ENCODE data around the gene FBXL19.

The FBXL19 gene

DNA sequence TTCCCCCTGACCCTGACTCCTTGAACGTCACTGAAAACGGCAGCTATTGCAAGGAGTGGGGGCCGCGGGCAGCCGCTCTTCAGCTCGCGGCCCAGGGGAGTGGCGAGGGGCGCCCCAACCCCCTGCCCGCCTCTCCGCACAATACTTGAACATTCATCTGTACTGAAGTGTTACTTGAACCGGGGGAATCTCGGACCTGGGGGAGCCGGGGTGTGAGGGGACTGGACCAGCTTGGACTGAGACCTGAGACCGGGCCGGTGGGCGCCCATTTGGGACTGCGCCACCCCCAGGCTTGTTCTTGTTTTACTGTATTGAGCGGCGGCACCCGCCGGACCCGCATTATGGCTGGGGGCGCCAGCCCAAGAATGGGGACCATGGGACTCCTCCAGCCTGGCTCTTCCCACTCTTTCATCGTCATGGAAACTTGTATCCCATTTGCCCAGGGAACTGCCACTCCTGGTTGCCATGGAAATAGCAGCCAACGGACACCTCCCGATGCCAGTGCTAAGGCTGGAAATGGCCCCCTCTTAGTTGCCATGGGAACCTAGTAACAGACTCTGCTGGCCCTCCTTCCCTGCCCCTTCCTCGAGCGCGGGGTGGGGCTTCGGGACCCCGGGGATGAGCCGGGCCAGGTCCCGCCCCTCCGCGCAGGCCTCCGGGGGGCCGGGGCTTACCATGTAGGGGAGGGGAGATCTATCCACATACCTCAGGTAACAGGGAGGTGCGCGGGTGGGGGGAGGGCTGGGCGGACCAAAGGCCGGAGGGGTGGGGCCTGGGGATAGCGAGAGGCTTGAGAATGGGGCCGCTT lies 24.7 kb downstream of the FBXL19 start:
- peak; percentile 17 to 97 (median 76) for DNase-seq

- peak in 13 of 14 donors; percentile 3 to 74 (median 56) for DNase-seq
Observed at GRCh38 chr16:30948667-30949649, 25.6 kb downstream of the FBXL19 start, which contains the start of gene ORAI3. ORAI3 (plus strand) TSS chr16:30949068; CDS start chr16:30949290, 222 bp downstream.

DNA sequence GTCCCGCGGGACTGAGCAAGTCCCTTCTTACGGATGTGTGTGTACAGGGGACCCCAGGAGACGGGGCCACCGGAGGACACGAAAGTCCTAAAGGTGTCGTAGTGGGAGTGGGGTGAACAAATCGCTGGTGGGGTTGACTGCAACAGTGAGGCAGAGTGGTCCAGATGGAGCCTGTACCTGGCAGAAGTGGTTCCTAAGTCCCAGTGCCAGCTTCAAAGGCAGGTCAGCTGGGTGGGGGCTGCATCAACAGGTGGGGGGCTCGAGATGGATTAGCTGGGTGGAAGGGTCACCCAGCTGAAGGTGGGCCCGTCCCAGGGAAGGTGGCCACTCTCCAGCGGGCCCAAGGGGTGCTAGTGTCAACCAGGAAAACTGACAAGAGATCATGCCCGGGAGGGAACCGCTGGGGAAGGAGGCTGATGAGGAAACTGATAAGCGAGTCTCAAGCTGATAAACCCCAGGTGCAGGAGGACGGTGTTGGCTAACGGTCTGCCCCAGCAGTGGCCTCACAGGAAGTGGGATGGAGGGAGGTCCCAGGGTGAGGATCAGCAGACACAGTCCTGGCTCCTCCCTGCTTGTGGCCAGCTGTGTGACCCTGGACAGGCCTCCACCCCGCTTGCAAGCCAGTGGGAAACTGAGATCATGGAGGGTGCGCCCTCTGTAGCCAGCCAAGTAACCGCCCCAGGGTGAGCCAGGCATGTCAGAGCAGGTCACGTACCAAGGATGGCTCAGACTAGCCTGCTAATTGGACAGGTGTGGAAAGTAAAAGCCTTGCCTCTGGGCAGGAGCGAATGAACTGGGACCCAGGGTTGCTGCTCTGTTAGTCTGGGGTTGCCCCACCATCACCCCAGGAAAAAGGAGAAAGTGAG lies 26.5 kb downstream of the FBXL19 start:
- peak in 7 of 14 donors; percentile 9 to 30 (median 15) for DNase-seq

- DNase-seq, result no peak
Observed at GRCh38 chr16:30950516-30951065, 27.2 kb downstream of the FBXL19 start.

GRCh38 chr16:30951193-30951592 lies 27.8 kb downstream of the FBXL19 start:
- DNase-seq, result no peak

- DNase-seq, result no peak
Observed at GRCh38 chr16:30951750-30952149, 28.4 kb downstream of the FBXL19 start.

GRCh38 chr16:30953111-30953510 lies 29.7 kb downstream of the FBXL19 start:
- no peak for DNase-seq

GRCh38 chr16:30953511-30954124 lies 30.2 kb downstream of the FBXL19 start:
- DNase-seq, result peak in 12 of 14 donors; percentile 7 to 63 (median 29)

DNA sequence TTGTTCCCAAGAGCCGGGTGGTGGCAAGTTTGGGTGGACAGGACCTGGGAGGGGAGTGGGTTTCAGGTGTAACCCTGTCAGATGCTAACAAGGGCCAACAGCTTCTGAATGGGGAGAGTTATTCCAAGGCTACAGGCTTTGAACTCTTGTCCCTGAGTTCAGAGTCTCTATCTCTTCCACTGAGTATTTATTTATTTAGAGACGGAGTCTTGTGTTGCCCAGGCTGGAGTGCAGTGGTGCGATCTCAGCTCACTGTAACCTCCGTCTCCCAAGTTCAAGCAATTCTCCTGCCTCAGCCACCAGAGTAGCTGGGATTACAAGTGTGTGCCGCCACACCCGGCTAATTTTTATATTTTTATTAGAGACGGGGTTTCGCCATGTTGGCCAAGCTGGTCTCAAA lies 31.6 kb downstream of the FBXL19 start:
- no peak for DNase-seq

DNA sequence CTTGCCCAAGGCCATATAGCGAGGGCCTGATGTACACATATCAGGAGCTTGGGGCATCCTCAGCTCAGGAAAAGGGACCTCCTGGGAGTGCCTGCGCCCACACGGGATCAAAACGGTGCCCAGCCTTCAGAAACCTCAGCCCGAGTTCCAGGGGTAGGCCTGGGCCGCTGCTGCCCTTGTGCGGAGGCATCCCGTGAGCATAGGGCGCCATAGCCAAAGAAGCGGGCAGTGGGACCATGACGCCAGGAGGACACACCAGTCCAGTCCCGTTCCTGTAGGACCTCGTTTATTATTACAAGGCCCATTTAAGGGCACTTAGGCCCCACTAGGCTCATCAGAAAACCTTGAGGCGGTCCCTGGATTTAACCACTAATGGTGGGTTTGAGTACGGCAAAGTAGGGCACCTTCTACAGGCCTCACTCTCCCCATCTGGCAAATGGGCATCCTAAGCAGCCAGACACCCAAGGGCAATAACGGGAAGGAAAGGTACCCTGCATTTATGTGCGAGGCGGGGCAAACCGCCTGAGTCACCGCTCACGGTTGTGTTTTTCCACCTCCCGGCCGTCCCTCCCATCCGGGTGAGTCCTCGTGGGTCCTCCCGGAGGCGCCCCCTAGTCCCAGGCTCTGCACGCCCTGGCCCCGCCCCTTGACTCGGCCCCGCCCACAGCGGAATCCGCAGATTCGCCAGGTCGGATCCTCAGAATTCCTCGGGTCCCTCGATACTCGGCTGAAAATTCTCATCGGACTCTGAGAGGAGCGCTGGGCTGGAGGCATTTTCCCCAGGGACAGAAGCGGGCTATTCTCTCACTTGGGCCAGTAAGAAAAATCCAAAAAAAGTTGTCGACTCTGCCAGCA lies 33.5 kb downstream of the FBXL19 start:
- DNase-seq, result peak in 13 of 14 donors; percentile 23 to 87 (median 79)

DNA sequence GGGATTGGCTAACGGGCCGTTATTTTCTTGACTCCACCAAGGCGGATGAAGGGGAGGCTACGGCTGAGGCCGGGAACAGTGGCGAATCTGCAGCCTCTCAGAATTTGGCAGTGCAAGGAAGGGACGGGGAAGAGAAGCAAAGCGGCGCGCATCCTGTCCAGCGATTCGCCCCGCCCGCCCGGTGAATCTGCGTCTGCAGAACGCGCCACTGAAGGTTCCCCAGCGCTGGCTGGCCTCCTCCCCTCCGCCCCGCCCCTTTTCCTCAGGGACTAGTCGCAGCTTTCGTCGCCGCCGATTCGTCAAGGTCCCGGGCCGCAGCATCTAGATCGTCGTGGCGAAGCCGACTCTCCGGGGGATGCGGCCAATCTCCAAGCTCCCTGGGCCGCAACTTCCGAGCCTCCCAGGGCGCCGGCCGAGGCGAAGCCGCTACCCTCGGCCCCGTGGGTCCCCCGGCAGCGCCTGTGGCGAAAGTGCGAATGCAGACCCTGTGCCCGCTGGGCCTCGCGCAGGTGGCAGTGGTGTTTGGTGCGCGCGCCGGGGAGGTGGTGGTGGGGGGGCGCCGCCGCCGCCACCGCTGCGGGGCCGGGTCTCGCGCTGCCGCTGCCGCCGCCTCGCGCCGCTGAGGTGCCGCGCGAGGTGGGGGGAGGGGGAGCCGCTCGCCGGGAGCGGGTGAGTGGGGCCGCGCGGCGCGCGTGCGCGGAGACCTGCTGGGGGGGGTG lies 34.2 kb downstream of the FBXL19 start, which contains the start of gene SETD1A:
TSS of gene SETD1A (plus strand) at position 299 of the 719 bp plus-strand sequence. CDS start 978 bp downstream, outside the sequence.
- peak; percentile 79 to 98 (median 92) for DNase-seq

DNA sequence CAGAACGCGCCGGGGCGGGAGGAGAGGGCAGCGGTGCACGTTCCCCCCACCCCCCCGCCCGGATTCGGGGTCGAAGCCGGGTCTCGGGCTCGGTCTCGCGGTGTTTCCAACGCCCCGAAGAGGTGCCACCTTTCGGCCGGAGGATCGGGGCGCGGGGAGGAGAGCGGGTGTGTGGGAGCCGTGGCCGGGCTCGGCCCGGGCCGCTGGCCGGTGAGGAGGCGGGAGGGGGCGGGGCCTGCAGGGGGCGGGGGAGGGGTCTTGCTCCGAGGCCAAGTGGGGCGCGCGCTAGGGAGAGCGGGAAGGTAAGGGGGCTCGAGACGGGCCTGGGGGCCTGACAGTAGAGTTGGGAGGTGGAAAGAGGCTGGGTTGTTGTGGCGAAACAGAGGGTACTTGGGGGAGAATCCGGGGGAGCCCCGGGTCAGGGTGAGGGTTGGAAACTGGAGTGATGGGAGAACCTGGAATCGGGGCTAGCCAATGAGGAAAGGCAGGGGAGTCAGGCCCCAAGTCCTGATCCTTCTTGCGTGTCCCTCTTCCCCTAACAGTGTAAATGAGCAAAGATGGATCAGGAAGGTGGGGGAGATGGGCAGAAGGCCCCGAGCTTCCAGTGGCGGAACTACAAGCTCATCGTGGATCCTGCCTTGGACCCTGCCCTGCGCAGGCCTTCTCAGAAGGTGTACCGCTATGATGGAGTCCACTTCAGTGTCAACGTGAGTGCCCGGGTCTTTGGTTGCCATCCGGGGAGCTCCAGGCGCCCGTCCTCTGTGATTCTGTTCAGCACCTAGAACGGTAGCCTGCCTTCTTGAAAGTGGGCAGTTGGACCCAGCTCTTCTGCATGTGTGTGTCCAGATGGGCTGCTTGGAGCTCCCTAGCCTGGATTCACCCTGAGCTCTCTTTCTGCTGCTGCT lies 35.1 kb downstream of the FBXL19 start:
- peak in 7 of 14 donors; percentile 32 to 85 (median 63) for DNase-seq

DNA sequence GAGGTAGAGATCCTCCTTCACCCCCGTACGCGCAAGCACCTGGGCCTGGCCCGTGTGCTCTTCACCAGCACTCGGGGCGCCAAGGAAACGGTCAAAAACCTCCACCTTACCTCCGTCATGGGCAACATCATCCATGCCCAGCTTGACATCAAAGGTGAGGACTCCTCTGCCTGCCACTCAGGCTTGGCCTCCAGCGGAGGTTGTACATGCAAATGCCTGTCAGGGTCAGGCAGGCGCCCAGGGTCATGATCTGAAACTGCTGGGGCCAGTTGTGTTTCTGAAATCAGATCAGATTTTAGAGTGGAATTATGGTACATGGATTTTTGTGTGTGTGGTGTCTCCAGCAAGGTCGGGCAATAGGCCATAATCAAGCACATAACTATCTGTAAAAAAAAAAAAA lies 38.0 kb downstream of the FBXL19 start:
- no peak for DNase-seq

DNA sequence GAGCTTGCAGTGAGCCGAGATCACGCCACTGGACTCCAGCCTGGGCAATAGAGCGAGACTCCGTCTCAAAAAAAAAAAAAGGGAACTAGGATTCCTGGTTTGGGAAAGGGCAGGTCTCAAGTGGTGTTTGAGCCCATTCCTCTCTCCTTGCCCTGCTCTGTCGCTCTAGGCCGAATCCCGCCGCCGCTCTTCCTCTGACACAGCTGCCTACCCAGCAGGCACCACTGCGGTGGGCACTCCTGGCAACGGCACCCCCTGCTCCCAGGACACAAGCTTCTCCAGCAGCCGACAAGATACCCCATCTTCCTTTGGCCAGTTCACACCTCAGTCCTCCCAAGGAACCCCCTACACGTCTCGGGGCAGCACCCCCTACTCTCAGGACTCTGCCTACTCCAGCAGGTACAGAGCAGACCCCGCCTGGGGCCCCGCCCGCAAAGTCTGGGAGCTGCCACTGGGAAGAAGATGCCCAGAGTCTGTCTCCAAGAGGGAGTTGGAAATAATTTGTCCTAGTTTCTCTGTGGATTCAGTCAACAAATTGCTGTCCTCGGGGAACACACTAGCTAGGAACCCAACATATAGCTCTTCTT lies 40.6 kb downstream of the FBXL19 start:
- no peak for DNase-seq

- DNase-seq, result no peak
Observed at GRCh38 chr16:30964574-30965226, 41.3 kb downstream of the FBXL19 start.

DNA sequence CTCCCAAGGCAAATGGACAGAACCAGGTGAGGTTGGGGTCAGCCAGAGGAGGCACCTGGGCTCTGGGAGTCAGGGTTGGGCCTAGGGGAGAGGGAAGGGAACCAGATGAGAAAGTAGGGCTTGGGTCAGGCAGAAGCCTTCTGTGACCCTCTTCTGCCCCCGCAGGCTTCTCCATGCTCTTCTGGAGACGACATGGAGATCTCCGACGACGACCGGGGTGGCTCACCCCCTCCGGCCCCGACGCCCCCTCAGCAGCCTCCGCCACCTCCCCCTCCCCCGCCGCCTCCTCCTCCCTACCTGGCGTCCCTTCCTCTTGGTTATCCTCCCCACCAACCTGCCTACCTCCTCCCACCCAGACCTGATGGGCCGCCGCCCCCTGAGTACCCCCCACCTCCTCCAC lies 42.1 kb downstream of the FBXL19 start:
- no peak for DNase-seq

- no peak for DNase-seq
Observed at GRCh38 chr16:30966033-30966619, 42.8 kb downstream of the FBXL19 start.

Measured in C1 segment of cervical spinal cord (tissue), 14 donors.